HG03558 (cell line): ENCODE data around the gene EVI5L.

Experiments used
- ATAC-seq: cut with Tn5 transposase; IDR thresholded peaks from one replicate; pipeline ENCODE4 v1.9.1; 2021; ENCODE audit warnings: moderate number of reproducible peaks; ENCODE audit not compliant: unreplicated experiment; ENCODE audit errors: extremely low read depth

The EVI5L gene

DNA sequence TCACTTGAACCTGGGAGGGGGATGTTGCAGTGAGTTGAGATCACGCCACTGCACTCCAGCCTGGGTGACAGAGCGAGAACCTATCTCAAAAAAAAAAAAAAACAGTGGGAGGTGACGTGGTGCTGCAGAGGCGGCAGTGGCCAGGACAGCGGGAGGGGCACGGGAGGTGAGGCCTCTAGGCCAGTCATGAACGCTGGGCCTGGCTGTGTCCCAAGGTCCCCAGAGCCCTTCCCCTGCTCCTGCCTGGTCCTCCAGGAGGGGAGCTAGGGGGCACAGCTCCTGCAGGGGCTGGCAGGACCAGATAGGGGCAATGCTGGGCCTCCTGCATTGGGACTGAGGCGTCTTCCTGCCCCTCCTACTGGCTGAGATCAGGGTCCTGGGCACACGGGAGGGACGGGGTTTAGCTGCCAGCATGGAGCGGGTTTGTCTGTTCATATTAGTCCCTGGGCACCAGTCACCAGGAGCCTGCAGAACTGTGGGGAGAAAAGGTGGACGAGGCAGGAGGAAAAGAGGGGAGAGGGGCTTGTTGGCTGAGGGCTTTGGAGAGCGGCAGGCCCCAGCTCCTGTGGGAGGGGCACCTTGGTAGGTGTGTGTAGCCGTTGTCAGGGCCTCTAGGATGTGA lies 78.2 kb downstream of the EVI5L start:
- no peak for ATAC-seq

DNA sequence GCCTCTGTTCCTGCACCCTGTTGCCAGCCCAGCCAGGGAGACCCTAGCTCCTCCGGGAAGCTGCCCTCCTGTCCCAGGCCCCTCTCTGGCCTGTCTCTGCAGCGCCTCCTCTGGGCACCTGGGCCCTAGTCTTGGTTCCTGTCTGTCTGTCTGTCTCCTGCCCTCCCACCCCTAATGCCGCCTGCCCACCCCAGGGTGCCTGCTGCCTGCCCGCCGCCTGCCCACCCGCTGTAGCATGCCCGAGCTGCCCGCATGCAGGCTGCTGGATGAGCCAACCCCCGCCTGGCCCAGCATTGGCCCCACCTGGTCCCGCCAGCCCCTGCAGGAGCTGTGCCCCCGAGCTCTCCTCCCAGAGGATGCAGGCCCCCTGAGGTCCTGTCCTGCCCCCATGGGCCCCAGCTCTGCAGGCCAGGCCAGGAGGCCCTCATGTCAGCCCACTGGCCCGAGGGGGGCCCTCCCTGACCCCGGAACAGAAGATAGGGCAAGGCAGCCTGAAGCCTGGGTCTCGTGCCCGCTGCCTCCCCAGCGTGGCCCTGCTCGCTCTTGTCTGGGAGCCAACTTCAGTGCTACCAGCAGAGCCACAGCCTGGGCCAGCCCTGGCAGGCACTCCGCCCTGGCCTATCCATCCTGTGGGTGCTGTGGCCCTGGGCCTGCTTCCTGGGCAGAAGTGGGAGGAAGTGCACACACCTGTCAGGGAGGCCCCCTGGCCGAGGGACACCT lies 78.9 kb downstream of the EVI5L start:
- no peak for ATAC-seq

DNA sequence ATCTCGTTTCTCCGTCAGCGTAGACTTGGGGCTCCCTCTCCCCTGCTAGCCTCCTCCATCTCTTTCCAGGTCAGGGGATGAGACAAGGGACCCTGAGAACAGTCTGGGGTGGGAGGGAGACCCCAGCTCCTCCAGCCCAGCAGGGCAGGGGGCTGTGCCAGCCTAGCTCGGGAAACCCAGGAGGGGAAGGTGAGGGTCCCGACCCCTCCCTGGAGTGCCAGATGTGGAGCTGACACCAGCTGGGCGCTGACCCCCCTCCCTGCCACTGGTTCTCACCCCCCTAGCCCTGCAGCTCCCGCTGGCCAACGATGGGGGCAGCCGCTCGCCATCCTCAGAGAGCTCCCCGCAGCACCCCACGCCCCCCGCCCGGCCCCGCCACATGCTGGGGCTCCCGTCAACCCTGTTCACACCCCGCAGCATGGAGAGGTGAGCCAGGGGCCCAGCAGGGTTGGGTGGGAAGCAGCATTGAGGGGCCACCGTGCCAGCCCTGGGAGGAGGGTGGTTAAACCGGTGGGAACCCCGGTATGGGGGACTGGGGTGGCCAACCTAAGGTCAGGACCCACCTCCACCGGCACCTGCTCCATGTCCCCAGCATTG lies 79.6 kb downstream of the EVI5L start:
- ATAC-seq = no peak

DNA sequence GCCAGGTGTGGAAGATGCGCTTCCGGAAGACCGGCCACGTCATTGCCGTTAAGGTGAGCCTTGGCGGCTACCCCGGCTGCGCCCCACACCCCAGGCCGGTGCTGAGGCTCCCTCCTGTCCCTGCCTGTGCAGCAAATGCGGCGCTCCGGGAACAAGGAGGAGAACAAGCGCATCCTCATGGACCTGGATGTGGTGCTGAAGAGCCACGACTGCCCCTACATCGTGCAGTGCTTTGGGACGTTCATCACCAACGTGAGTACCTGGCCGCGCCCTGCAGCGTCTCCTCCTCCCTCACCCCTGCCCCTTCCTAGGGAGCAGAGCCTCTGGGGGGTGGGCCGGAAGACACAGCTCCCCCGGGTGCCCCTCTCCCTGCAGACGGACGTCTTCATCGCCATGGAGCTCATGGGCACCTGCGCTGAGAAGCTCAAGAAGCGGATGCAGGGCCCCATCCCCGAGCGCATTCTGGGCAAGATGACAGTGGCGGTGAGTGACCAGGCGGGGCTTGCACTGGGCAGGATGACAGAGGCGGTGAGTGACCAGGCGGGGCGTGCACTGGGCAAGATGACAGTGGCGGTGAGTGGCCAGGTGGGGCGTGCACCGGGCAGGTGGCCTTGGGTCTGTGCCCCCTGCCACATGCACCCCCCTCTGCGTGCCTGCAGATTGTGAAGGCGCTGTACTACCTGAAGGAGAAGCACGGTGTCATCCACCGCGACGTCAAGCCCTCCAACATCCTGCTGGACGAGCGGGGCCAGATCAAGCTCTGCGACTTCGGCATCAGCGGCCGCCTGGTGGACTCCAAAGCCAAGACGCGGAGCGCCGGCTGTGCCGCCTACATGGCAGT lies 80.5 kb downstream of the EVI5L start:
- ATAC-seq = no peak

DNA sequence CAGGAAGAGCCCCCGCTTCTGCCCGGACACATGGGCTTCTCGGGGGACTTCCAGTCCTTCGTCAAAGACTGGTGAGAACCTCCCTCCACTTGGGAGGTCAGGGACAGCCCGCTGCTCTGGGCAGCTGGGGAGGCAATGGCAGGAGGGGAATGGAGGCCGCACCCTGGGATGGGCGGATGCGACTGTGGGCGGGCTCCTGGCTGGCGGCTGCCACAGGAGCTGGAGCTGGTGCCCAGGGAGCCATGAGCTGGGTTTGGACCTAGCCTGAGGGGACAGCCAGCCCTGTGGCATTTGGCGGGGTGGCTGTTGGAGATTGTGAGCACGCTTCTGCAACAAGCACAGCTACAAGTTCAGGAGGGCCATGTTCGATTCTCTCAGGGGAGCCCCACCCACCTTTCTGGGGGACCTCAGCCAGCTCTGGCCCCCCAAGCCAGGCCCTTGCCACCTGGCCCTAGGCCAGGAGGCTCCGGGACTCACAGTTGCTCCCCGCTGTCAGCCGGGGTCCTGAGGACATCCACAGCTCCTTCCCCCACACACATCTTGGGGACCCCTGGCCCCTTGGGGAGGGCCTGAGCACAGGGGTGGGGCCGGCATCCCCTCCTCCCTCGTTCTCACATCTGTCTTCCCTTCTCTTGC lies 81.6 kb downstream of the EVI5L start:
- no peak for ATAC-seq

DNA sequence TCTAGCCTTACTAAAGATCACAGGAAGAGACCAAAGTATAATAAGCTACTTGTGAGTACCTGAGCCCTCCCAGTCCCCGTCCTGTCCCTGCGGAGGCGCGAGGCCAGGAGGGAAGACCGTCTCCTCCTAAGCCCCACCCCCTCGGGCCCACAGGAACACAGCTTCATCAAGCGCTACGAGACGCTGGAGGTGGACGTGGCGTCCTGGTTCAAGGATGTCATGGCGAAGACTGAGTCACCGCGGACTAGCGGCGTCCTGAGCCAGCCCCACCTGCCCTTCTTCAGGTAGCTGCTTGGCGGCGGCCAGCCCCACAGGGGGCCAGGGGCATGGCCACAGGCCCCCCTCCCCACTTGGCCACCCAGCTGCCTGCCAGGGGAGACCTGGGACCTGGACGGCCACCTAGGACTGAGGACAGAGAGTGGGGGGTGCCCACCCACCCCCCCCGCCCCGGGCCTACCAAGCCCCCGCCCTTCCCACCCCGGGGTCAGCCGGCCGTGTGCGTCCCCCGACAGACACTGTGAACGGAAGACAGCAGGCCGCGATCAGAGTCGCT lies 82.2 kb downstream of the EVI5L start:
- ATAC-seq = no peak

DNA sequence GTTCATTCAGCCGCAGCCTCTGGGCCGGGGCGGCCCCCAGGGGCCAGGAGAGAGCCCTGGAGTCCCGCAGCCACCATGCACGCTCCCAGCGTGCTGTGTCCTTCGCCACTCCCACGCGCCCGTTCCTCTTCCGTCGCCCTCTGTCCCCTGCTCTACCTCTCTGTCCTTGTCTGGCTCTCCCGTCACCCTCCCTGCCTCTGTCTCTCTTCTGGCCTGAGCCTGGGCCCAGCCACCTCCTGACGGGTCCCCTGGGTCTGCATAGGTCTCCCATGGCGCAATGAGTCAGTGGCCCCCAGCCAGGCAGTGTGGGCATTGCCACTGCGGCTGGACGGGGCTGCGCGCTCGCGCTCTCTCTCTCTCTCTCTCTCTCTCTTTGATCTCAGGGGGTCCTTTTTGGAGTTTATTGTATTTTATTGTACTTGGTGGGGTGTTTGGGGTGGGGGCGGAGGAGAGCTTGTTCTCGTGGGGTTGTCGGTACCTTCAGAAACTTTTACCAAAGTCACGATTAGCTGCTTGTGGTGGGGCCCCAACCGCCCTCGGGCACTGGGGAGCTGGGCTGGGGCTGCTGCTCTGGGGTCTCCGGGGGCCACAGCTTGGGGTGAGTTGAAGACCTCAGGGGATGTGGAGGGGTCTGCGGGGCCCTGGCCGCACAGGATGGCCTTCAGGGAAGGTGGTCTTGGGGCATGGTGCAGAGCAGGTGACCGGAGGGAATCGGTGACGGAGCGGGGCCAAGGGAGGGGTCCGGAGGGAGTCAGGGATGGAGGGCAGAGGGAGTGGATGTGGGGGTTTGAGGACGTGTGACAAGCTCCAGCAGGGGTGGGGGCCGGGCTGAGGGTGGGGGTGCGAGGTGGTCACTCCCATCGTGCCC lies 82.9 kb downstream of the EVI5L start:
- no peak for ATAC-seq

DNA sequence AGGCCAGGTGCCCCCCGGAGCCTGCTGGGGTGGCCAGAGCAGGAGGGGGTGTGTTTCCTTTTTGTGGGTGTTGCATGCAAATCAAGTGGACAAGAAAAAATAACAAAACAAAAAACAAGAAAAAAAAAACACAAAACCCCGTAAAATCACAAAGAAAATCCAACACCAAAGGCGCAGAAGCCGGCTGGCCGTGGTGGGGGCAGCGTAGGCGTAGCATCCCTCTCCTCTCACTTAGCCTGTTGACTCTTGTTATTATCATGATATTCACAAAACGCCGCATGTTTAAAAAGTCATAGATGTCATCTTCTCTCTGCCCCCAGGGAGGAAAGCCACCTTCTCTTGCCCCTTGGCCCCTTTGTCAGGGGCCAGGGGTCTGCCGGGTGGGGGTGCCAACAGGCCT lies 83.6 kb downstream of the EVI5L start:
- no peak for ATAC-seq

DNA sequence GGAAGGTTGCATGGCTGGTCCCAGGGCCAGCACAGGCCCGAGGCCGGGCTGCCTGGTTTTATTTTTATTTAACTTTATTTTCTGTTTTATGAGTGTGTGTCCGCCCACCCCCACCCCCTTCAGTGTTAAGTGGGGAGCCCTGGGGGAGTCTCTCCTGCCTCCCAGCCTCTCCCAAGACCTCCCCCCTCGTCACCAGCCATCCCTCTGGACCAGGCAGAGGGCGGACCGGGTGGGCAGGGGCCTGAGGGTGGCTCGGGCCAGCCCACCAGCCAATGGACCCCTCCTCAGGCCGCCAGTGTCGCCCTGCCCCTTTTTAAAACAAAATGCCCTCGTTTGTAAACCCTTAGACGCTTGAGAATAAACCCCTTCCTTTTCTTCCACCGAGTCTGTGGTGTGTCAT lies 84.1 kb downstream of the EVI5L start:
- ATAC-seq = no peak
